ACC112 (cell line): Measurements from ENCODE around the gene TCF21.
"Not testable (repeated sequence)": the region's sequence is repeated elsewhere in the genome, so short reads cannot be mapped to it uniquely, and the experiment has no call there.

ENCODE experiments used
- H2AFZ ChIP-seq: fragments of 200-600 bp; sonication (generic); one replicate; pipeline ENCODE4 v1.6.0; 2017; ENCODE audit warnings: antibody characterized with exemption, low read length; ENCODE audit not compliant: unreplicated experiment
- H3K27ac ChIP-seq: fragments of 200-600 bp; sonication (generic); 2 replicates; pipeline ENCODE4 v1.5.1; 2014; ENCODE audit warnings: low read depth, mild to moderate bottlenecking, antibody characterized with exemption, low read length, moderate library complexity
- H3K27me3 ChIP-seq: fragments of 200-600 bp; sonication (generic); 2 replicates; pipeline ENCODE4 v1.6.1; 2014; ENCODE audit warnings: mild to moderate bottlenecking, antibody characterized with exemption, low read length, moderate library complexity, mixed read lengths; ENCODE audit not compliant: insufficient read depth
- H3K36me3 ChIP-seq: fragments of 200-600 bp; sonication (generic); 2 replicates; pipeline ENCODE4 v1.6.1; 2016; ENCODE audit warnings: mild to moderate bottlenecking, antibody characterized with exemption, low read length, moderate library complexity, mixed read lengths; ENCODE audit not compliant: insufficient read depth
- H3K4me1 ChIP-seq: fragments of 200-600 bp; sonication (generic); one replicate; pipeline ENCODE4 v1.6.1; 2016; ENCODE audit warnings: low read length, mixed read lengths; ENCODE audit not compliant: insufficient read depth, unreplicated experiment, control insufficient read depth
- H3K4me3 ChIP-seq: fragments of 200-600 bp; sonication (generic); 2 replicates; pipeline ENCODE4 v1.5.1; 2014; ENCODE audit warnings: mild to moderate bottlenecking, low read depth, low read length
- H3K79me2 ChIP-seq: fragments of 200-600 bp; sonication (generic); one replicate; pipeline ENCODE4 v1.6.0; 2016; ENCODE audit warnings: low read length; ENCODE audit not compliant: control insufficient read depth, unreplicated experiment, insufficient read depth

Gene TCF21

DNA sequence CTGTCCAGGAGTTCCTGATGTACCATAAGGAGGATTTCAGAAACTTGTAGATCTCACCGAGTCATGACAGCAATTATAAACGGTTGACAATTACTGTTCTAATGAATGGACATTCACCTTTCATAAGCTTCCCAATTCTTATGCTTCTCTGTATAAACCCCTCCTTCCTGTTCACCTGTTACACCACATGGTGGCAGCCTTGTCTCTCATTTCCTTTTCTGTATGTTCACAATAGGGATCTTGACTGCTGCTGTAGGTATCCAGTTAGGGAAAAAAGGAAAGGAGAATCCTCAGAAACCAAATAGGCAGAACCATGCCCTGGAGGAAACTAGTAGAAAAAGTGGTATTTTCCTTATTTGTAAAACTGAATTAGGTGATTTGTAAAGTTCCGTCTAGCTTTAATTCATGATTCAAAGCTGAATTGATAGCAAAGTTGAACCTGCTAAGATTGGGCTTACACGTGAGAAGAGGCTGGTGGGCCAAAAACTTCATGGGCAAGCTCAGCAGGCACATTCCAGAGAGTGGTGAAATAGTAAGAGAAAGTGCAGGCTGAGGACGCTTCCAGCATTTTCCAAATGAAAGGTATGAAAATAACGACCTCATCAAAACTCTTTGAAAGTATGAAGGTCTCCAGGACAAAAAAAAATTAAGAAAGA, 35.2 kb downstream of the TCF21 start:
- Histone ChIP-seq H3K27me3 (no peaks in the 10 kb centered on the region), H2AFZ (peak overlapping the region; percentile 28), H3K27ac (no peak overlapping the region), H3K36me3 (no peaks in the 10 kb centered on the region), H3K4me1 (no peaks in the 10 kb centered on the region), H3K79me2 (no peaks in the 10 kb centered on the region), H3K4me3 (no peak overlapping the region)

DNA sequence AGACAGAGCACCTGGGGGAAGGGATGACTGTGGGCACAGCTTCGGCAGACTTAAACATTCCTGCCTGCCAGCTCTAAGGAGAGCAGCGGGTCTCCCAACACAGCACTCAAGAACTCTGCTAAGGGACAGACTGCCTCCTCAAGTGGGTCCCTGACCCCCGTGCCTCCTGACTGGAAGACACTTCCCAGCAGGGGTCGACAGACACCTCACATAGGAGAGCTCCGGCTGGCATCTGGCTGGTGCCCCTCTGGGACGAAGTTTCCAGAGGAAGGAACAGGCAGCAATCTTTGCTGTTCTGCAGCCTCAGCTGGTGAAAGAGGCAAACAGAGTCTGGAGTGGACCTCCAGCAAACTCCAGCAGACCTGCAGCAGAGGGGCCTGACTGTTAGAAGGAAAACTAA, 42.3 kb downstream of the TCF21 start:
- H2AFZ ChIP-seq, H3K4me3 ChIP-seq, H3K27me3 ChIP-seq, H3K36me3 ChIP-seq, H3K79me2 ChIP-seq, H3K27ac ChIP-seq, H3K4me1 ChIP-seq: not testable (repeated sequence)

DNA sequence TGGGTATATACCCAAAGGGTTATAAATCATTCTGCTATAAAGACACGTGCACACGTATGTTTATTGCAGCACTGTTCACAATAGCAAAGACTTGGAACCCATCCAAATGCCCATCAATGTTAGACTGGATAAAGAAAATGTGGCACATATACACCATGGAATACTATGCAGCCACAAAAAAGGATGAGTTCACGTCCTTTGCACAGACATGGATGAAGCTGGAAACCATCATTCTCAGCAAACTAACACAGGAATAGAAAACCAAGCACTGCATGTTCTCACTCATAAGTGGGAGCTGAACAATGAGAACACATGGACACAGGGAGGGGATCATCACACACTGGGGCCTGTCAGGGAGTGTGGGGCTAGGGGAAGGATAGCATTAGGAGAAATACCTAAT, 47.4 kb downstream of the TCF21 start:
- not testable (repeated sequence) for H3K79me2 ChIP-seq

DNA sequence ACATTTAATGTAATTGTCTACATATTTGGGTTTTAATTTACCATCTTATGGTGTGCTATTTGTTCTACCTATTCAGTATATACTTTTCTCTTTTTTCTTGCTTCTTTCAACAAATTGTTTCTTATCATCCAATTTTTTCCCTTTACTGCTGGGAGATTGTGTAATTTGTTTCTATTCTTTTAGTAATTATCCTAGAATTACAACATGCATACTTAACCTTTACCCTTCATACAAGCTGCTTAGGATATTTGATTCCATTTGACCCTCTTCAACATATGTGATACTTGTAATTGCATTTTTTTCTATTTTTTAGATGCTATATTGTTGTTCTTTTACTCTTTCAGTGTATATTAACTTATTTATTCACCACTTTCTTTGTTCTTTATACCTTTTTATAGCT, 49.0 kb downstream of the TCF21 start:
- H2AFZ ChIP-seq: no peak overlapping the region
- no peaks in the 10 kb centered on the region for H3K4me1 ChIP-seq
- H3K4me3 ChIP-seq: no peak overlapping the region
- no peaks in the 10 kb centered on the region for H3K27me3 ChIP-seq
- H3K79me2 ChIP-seq: no peaks in the 10 kb centered on the region
- no peak overlapping the region for H3K27ac ChIP-seq
- no peaks in the 10 kb centered on the region for H3K36me3 ChIP-seq

More for the DNA sequence above, 47.4 kb downstream of the TCF21 start:
- not testable (repeated sequence) for H2AFZ ChIP-seq, H3K27ac ChIP-seq, H3K4me1 ChIP-seq, H3K27me3 ChIP-seq, H3K36me3 ChIP-seq, H3K4me3 ChIP-seq

DNA sequence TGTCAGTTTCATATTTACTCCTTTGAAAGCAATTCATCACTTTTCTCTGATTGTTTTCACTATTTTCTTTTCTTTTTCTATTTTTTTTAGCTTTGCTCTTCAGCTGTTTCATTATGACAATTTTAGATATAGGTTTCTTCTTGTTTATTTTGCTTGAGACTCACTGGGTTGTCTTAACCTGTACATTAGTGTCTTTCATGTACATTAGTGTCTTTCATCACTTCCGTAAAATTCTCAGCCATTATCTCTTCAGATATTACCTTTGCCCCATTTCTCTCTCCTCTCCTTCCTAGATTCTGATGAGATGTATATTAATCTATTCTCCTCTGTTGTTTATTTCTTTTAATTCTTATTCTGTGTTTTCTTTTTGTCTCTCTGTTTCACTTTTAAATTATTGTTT, 49.6 kb downstream of the TCF21 start:
- no peak overlapping the region for H3K4me3 ChIP-seq
- no peaks in the 10 kb centered on the region for H3K36me3 ChIP-seq
- no peaks in the 10 kb centered on the region for H3K79me2 ChIP-seq
- no peaks in the 10 kb centered on the region for H3K4me1 ChIP-seq
- H2AFZ ChIP-seq: no peak overlapping the region
- H3K27ac ChIP-seq: no peak overlapping the region
- H3K27me3 ChIP-seq: no peaks in the 10 kb centered on the region

DNA sequence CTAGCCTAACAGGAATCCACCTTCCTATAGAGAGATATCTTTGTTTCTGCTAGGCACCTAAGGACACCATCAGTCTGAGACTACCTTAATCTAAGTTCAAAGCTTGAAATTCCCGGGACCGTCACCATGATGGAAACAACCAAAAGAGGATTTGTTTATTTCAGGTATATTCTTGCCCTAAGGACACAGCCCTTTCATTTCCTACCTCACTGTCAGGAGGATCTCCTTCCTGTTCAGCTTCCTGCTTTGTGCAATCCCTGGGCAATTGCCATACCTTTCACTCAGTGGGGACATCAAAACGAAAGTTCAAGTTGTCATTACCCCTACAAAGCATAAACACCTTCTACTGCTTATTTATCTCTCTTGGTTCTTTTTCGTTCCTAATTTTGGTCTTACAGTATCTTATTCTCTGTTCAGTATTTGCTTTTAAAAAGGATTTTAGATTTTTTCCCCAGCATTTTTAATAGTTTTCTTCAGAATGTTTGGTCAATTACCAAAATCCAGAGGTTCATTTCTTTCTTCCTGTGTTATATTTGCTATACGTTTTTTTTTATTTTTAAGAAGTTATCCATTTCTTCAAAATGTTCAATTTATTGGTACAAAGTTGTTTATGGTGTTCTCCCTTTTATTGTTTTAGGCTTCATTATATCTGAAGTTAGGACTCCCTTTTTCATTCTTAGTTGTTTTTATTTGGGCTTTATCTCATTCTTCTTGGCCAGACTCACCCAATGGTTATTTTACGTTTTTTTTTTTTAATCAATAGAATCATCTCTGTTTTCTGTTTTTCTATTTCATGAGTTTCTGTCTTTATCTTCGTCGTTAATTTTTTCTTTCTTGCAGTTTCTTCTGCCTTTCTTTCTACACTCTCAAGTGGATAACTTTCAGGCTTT, 51.1 kb downstream of the TCF21 start:
- Histone ChIP-seq H3K27me3 (no peaks in the 10 kb centered on the region), H3K79me2 (no peaks in the 10 kb centered on the region), H3K36me3 (no peaks in the 10 kb centered on the region), H3K4me3 (no peak overlapping the region), H3K27ac (no peak overlapping the region), H2AFZ (no peak overlapping the region), H3K4me1 (no peaks in the 10 kb centered on the region)
